OCI-LY7 (cell line): ENCODE data around the gene CAMK1G. TPM values are rescaled to one million over a fixed set of nuclear protein-coding genes. Genes with fewer than 3 reads are reported as not detected.

Source experiments
- BruUV-seq: library from RNA; stranded (reverse); fragments of 400-500 nt; replicated peaks from 2 replicates; lab custom pipeline; 2021; lab: Mats Ljungman, UMichigan
- CTCF ChIA-PET: fragments of 300-600 bp; sonication (Branson Sonifier 250); formaldehyde crosslinking; loops from one replicate; lab custom pipeline; 2022; ENCODE audit warnings: antibody characterized with exemption; ENCODE audit not compliant: unreplicated experiment; lab: Charles Lee
- POLR2A ChIA-PET: fragments of 300-600 bp; sonication (Branson Sonifier 250); formaldehyde crosslinking; loops from one replicate; lab custom pipeline; 2022; ENCODE audit warnings: antibody characterized with exemption; lab: Charles Lee
- DNase-seq: peaks from one replicate; pipeline ENCODE4 v3.0.0-alpha.2; 2015; ENCODE audit warnings: low spot score
- H2AFZ ChIP-seq: fragments of 200-600 bp; sonication (generic), shearing (Covaris generic); 2 replicates; pipeline ENCODE4 v1.6.1; 2014; ENCODE audit warnings: mild to moderate bottlenecking, antibody characterized with exemption, low read length, moderate library complexity
- H3K27ac ChIP-seq: fragments of 200-600 bp; sonication (generic); 2 replicates; pipeline ENCODE4 v1.5.1; 2014; ENCODE audit warnings: mixed run types, low read depth, mild to moderate bottlenecking, moderate library complexity, low read length, inconsistent platforms; ENCODE audit not compliant: poor library complexity, severe bottlenecking
- H3K36me3 ChIP-seq: fragments of 200-600 bp; sonication (generic); 2 replicates; pipeline ENCODE4 v1.6.1; 2014; ENCODE audit warnings: mild to moderate bottlenecking, antibody characterized with exemption, low read length, moderate library complexity, mixed read lengths; ENCODE audit not compliant: insufficient read depth
- H3K4me1 ChIP-seq: fragments of 200-600 bp; sonication (generic); 2 replicates; pipeline ENCODE4 v1.5.1; 2014; ENCODE audit warnings: mild to moderate bottlenecking, low read length; ENCODE audit not compliant: insufficient read depth, poor library complexity, severe bottlenecking
- H3K4me2 ChIP-seq: fragments of 200-600 bp; sonication (generic); 2 replicates; pipeline ENCODE4 v1.6.1; 2014; ENCODE audit warnings: mild to moderate bottlenecking, low read length
- H3K4me3 ChIP-seq: fragments of 200-600 bp; sonication (generic); 2 replicates; pipeline ENCODE4 v1.5.1; 2014; ENCODE audit warnings: mild to moderate bottlenecking, low read depth, low read length; ENCODE audit not compliant: poor library complexity, severe bottlenecking
- H3K79me2 ChIP-seq: fragments of 200-600 bp; sonication (generic); 2 replicates; pipeline ENCODE4 v1.6.1; 2016; ENCODE audit warnings: low read depth, mild to moderate bottlenecking, low read length, moderate library complexity, mixed read lengths; ENCODE audit not compliant: insufficient read depth
- H3K9me2 ChIP-seq: fragments of 200-600 bp; sonication (generic); 2 replicates; pipeline ENCODE4 v1.6.1; 2016; ENCODE audit warnings: mild to moderate bottlenecking, low read length, mixed read lengths; ENCODE audit not compliant: insufficient read depth
- H3K9me3 ChIP-seq: fragments of 200-600 bp; sonication (generic); 2 replicates; pipeline ENCODE4 v1.6.1; 2014; ENCODE audit warnings: mild to moderate bottlenecking, mixed run types, low read length, mixed read lengths
- H4K20me1 ChIP-seq: fragments of 200-600 bp; sonication (generic); 2 replicates; pipeline ENCODE4 v1.6.1; 2014; ENCODE audit warnings: mild to moderate bottlenecking, antibody characterized with exemption, low read length, moderate library complexity, mixed read lengths; ENCODE audit not compliant: insufficient read depth
- CTCF ChIP-seq: fragments of 200-600 bp; sonication (generic); conservative IDR thresholded peaks from 2 replicates; pipeline ENCODE4 v1.5.1; 2014; ENCODE audit warnings: mild to moderate bottlenecking, antibody characterized with exemption, low read length, moderate library complexity, mixed read lengths
- EZH2phosphoT487 ChIP-seq: fragments of 200-600 bp; sonication (generic); IDR thresholded peaks from 2 replicates; pipeline ENCODE4 v1.6.1; 2018; ENCODE audit warnings: low read depth, borderline replicate concordance, mild to moderate bottlenecking, mixed run types, antibody characterized with exemption, low read length, moderate library complexity, mixed read lengths
- intact Hi-C: fragments of 100-400 bp; cut with micrococcal nuclease; formaldehyde crosslinking; loops from one replicate; pipeline ENCODE4 v1.10.0; 2022; ENCODE audit not compliant: unreplicated experiment
- total RNA-seq, 2 experiments: library from RNA; depleted of rRNA in 1 of 2; stranded (reverse); fragments of >200 nt in 1 of 2; shearing (Covaris generic) in 1 of 2; gene quantifications; 2 replicates each; pipeline ENCODE4 v1.2.3, GENCODE V29; 2014 to 2022

CAMK1G gene
- total RNA-seq, 2 experiments from 2014 or later = not detected

DNA sequence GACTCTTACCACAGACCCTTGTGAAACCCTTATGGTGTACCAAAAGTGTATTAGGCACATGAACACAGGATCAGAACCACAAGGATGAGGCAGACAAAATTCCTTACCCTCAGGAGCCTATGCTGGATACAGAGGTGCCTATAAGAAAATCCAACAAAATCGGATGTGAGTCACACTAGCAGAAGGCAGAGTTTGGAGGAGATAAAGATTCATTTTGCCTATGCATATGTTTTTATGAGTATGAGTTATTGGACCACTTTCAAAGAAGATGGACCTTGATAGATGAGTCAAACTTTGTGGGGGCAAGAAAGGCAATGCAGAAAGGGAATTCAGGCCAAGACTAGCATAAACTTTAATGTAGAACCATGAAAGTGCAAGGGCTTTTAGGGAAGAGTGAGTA lies 17.0 kb downstream of the CAMK1G start:
- Histone ChIP-seq H3K79me2 (no peaks in the 10 kb centered on the region), H3K4me3 (no peak overlapping the region), H3K36me3 (no peaks in the 10 kb centered on the region), H3K9me2 (no peaks in the 10 kb centered on the region), H3K9me3 (no peaks in the 10 kb centered on the region), H3K4me1 (no peaks in the 10 kb centered on the region), H3K4me2 (no peak overlapping the region), H2AFZ (no peak overlapping the region), H4K20me1 (no peaks in the 10 kb centered on the region), H3K27ac (no peak overlapping the region)
- ChIA-PET POLR2A (no interaction called here), CTCF (no interaction called here)
- intact Hi-C loops = no loop called here
- TF ChIP-seq EZH2phosphoT487 = no peak
- TF ChIP-seq CTCF = no peak
- DNase-seq = no peak
- BruUV-seq = no TSS peak

DNA sequence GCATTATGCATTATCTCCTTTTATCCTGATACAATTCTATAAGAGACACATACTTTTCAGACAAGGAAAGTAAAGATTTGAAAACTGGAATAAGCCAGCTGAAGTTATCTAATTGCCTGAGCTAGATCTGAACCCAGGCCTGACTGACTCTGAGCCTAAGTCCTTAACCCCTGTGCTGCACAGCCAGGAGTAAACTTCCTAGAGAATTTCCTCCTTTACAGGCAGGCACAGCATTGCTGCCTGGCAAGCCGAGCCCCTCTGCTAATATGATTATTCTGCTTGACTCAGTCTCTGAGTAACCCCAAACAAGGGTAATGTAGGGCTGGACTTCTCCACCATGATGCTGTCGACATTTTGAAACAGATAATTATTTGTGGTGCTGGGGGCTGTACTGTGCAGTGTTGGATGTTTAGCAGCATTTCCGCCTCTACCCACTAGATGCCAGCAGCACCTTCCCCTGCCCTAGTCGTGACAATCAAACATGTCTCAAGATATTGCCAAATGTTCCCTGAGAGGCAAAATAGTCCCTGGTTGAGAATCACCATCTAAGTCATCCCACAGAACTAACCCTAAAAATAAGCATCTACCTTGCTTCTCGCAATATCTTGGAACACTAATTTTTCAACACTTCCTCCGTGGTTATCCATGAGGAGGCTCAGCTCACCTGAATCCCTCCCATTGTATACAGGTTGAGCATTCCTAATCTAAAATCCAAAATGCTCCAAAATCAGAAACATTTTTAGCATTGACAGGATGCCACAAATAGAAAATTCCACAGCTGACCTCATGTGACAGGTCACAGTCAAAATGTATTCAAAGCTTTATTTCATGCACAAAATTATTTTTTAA lies 18.5 kb downstream of the CAMK1G start:
- no peaks in the 10 kb centered on the region for H3K4me1 ChIP-seq
- no peaks in the 10 kb centered on the region for H3K9me2 ChIP-seq
- TF ChIP-seq CTCF (peak; percentile 73), EZH2phosphoT487 (no peak)
- no peaks in the 10 kb centered on the region for H3K36me3 ChIP-seq
- no peak overlapping the region for H3K27ac ChIP-seq
- intact Hi-C loops = no loop called here
- H3K9me3 ChIP-seq = no peaks in the 10 kb centered on the region
- H2AFZ ChIP-seq = no peak overlapping the region
- H3K79me2 ChIP-seq = no peaks in the 10 kb centered on the region
- peak; percentile 15 for DNase-seq
- BruUV-seq = no TSS peak
- no peak overlapping the region for H3K4me2 ChIP-seq
- CTCF ChIA-PET = no interaction called here
- POLR2A ChIA-PET = no interaction called here
- no peaks in the 10 kb centered on the region for H4K20me1 ChIP-seq
- H3K4me3 ChIP-seq = no peak overlapping the region

GRCh38 chr1:209603877-209604276 lies 20.4 kb downstream of the CAMK1G start:
- ChIA-PET POLR2A (no interaction called here), CTCF (no interaction called here)
- no peaks in the 10 kb centered on the region for H3K79me2 ChIP-seq
- H2AFZ ChIP-seq = no peak overlapping the region
- intact Hi-C loops = no loop called here
- H3K4me2 ChIP-seq = no peak overlapping the region
- H3K36me3 ChIP-seq = no peaks in the 10 kb centered on the region
- H3K27ac ChIP-seq = no peak overlapping the region
- no peak for TF ChIP-seq CTCF
- no peak overlapping the region for H3K4me3 ChIP-seq
- BruUV-seq = no TSS peak
- no peak for DNase-seq
- H3K9me3 ChIP-seq = no peaks in the 10 kb centered on the region
- H3K4me1 ChIP-seq = no peaks in the 10 kb centered on the region
- no peaks in the 10 kb centered on the region for H4K20me1 ChIP-seq
- H3K9me2 ChIP-seq = no peaks in the 10 kb centered on the region
